ENCODE results near the gene MYOG. TPM values are rescaled to one million over a fixed set of nuclear protein-coding genes. Genes with fewer than 3 reads are reported as not detected.

The MYOG gene
- total and polyA plus RNA-seq, 10 of the 15 experiments (the other 5 are each of a cell fraction or from before 2014, with no cell fraction given): not detected

- H4K20me1 ChIP-seq (ENCODE audit: control insufficient read depth, insufficient read depth): no peaks in the 10 kb centered on the region
- BruUV-seq (replicated peaks): no TSS peak
- no peaks in the 10 kb centered on the region for H3K79me2 ChIP-seq (ENCODE audit: control insufficient read depth, insufficient read depth, low read length)
- no peak overlapping the region for H3K4me3 ChIP-seq
- SMC1A ChIA-PET (ENCODE audit: uncharacterized antibody, unreplicated experiment): no interaction called here
- no peak overlapping the region for H2AFZ ChIP-seq (ENCODE audit: control insufficient read depth, low read depth, low read length)
- 48% methylated on average over 7 of the region's 7 CpGs for WGBS (ENCODE audit: insufficient coverage, insufficient replicate concordance, low lambda C conversion rate, missing lambda C conversion rate)
- no peak for TF ChIP-seq LARP7 (IDR thresholded peaks at IDR 0.05)
- no peak for TF ChIP-seq CBX5 (IDR thresholded peaks at IDR 0.05; ENCODE audit: low read depth)
- no peak for TF ChIP-seq EZH2 (IDR thresholded peaks at IDR 0.05; ENCODE audit: borderline replicate concordance, control insufficient read depth, low read depth, low read length)
- no peak for TF ChIP-seq SPI1 (IDR thresholded peaks at IDR 0.05; ENCODE audit: borderline replicate concordance, insufficient read depth, low read depth, low read length)
- no peak for TF ChIP-seq TCF12 (IDR thresholded peaks at IDR 0.05; ENCODE audit: low read depth, low read length)
- TF ChIP-seq NR2C1 (IDR thresholded peaks at IDR 0.05): no peak
- TF ChIP-seq SREBF2 (IDR thresholded peaks at IDR 0.05; ENCODE audit: low read length): no peak
- TF ChIP-seq NFYB (IDR thresholded peaks at IDR 0.05; ENCODE audit: insufficient read depth, low read depth, low read length): no peak
- TF ChIP-seq, protein P1, sequence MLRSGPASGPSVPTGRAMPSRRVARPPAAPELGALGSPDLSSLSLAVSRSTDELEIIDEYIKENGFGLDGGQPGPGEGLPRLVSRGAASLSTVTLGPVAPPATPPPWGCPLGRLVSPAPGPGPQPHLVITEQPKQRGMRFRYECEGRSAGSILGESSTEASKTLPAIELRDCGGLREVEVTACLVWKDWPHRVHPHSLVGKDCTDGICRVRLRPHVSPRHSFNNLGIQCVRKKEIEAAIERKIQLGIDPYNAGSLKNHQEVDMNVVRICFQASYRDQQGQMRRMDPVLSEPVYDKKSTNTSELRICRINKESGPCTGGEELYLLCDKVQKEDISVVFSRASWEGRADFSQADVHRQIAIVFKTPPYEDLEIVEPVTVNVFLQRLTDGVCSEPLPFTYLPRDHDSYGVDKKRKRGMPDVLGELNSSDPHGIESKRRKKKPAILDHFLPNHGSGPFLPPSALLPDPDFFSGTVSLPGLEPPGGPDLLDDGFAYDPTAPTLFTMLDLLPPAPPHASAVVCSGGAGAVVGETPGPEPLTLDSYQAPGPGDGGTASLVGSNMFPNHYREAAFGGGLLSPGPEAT (IDR thresholded peaks at IDR 0.05; ENCODE audit: low read depth): no peak
- no peak for TF ChIP-seq PML (IDR thresholded peaks at IDR 0.05; ENCODE audit: low read length)
- TF ChIP-seq YBX1 (IDR thresholded peaks at IDR 0.05): no peak
- no peak for TF ChIP-seq ZNF384 (IDR thresholded peaks at IDR 0.05; ENCODE audit: borderline replicate concordance, low read depth, low read length)
- TF ChIP-seq SMARCA5 (IDR thresholded peaks at IDR 0.05): no peak
- TF ChIP-seq NFXL1 (IDR thresholded peaks at IDR 0.05; ENCODE audit: borderline replicate concordance): no peak
- ATAC-seq (no peak), DNase-seq (ENCODE audit: low read depth, low spot score) (no peak), FAIRE-seq (no peak)
- H3K4me1 ChIP-seq (ENCODE audit: control insufficient read depth, insufficient read depth, low read length): no peaks in the 10 kb centered on the region
- CTCF ChIA-PET: interaction anchor here (0.7 to 8.7 kb wide), 2 partner anchors 16 to 151 kb away, joined by 5 to 66 read pairs; no protein-coding TSS in a partner anchor
- no peak overlapping the region for H3K9ac ChIP-seq (ENCODE audit: control insufficient read depth, insufficient read depth, low read length)
- intact Hi-C loops (cut with micrococcal nuclease; ENCODE audit: unreplicated experiment) (no loop called here), in situ Hi-C loops (cut with MboI) (no loop called here)
- no peak overlapping the region for H3K4me2 ChIP-seq (ENCODE audit: control insufficient read depth, insufficient read depth)
- H3K27ac ChIP-seq (ENCODE audit: control insufficient read depth, insufficient read depth): no peak overlapping the region
- RAD21 ChIA-PET (ENCODE audit: unreplicated experiment): interaction anchor here (1.2 kb wide), 1 partner anchor 16 kb away, joined by 4 read pairs; no protein-coding TSS in a partner anchor
- H3K36me3 ChIP-seq (ENCODE audit: control insufficient read depth in 2 of 2, insufficient read depth in 2 of 2, low read length in 1 of 2): no peaks in the 10 kb centered on the region
- POLR2A ChIA-PET: interaction anchor here (0.6 kb wide), 1 partner anchor 15 kb away, joined by 8 read pairs; no protein-coding TSS in a partner anchor
- no peaks in the 10 kb centered on the region for H3K9me3 ChIP-seq (replicated peaks; ENCODE audit: control insufficient read depth, insufficient read depth, low read length)
- peaks cover 0 to 2% of the 10 kb centered on the region in 2 experiments; a peak in 2 of 4 replicates for H3K27me3 ChIP-seq (replicated peaks in 1 of 2; ENCODE audit: control insufficient read depth in 2 of 2, insufficient read depth in 2 of 2, low read length in 1 of 2)
Measured at GRCh38 chr1:203056012-203056411, 29.8 kb downstream of the MYOG start.
